Measurements from ENCODE around the gene LINC01488.

The LINC01488 gene

DNA sequence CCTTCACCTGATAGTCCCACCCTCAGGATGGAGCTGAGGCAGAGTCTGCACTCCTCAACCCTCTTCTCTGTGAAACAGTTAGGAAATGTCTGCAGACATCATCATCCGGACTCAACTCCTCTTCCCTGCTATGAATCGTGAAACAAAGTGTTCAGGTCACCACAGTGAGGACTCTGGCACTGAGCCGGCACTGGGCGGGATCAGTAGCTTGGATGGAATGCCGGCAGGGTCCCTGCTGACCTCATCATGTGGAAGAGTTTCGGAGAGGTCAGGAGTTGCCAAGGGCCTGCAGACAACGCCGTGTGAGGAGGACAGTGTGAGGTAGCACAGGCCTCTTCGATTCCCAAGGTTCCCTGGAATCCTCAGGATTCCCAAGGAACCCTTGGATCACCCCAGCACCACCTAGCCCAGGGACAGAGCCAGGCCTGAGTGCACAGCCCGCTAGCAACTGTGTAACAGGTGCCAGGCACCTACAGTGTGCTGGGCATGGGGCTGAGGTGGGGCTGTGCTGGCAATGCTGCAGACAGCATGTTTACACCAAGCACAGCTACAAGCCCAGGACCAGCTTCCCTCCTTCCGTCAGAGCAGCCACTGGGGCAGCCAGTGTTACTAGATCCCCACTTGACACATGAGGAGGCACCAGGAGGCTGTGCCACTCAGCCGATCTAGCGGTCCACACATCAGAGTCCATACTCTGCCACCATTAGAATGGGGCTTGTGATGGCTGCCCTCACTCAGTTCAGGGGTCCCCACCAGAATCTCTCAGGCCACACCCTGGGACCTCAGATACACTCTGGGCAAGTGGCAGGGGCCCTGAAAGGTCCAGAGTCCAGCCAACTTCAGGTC, 693 bp upstream of the LINC01488 start:
- no peaks in the 10 kb centered on the region for H3K36me3 ChIP-seq (ENCODE audit: control insufficient read depth, insufficient read depth, low read length)
- no peak overlapping the region for H2AFZ ChIP-seq
- no peak overlapping the region for H3K4me2 ChIP-seq (ENCODE audit: low read length)
- no peak overlapping the region for H3K4me3 ChIP-seq (ENCODE audit: low read depth, low read length)
- H3K9ac ChIP-seq = no peak overlapping the region
- TF ChIP-seq, protein P1, sequence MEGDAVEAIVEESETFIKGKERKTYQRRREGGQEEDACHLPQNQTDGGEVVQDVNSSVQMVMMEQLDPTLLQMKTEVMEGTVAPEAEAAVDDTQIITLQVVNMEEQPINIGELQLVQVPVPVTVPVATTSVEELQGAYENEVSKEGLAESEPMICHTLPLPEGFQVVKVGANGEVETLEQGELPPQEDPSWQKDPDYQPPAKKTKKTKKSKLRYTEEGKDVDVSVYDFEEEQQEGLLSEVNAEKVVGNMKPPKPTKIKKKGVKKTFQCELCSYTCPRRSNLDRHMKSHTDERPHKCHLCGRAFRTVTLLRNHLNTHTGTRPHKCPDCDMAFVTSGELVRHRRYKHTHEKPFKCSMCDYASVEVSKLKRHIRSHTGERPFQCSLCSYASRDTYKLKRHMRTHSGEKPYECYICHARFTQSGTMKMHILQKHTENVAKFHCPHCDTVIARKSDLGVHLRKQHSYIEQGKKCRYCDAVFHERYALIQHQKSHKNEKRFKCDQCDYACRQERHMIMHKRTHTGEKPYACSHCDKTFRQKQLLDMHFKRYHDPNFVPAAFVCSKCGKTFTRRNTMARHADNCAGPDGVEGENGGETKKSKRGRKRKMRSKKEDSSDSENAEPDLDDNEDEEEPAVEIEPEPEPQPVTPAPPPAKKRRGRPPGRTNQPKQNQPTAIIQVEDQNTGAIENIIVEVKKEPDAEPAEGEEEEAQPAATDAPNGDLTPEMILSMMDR (IDR thresholded peaks at IDR 0.05) = no peak
- H3K79me2 ChIP-seq = no peaks in the 10 kb centered on the region
- H3K27ac ChIP-seq = no peak overlapping the region
- H3K4me1 ChIP-seq = no peaks in the 10 kb centered on the region
- H3K27me3 ChIP-seq (ENCODE audit: control insufficient read depth, insufficient read depth, low read length) = no peaks in the 10 kb centered on the region
- no peaks in the 10 kb centered on the region for H3K9me3 ChIP-seq (ENCODE audit: control insufficient read depth, low read length)

DNA sequence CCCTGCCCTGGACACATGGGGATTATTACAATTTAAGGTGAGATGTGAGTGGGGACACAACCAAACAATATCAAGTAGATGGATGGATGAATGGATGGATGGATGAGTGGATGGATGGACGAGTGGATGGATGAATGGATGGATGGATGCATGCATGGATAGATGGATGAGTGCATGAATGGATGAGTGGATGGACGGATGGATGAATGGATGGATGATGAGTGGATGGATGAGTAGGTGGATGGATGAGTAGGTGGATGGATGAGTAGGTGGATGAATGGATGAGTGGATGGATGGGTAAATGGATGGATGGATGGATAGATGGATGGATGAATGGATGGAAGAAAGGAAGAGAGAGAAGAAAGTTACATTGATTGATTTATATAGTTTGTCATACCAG, 859 bp downstream of the LINC01488 start:
- Histone ChIP-seq H3K9me3 (ENCODE audit: control insufficient read depth, low read length) (no peaks in the 10 kb centered on the region), H3K27ac (no peak overlapping the region), H3K4me3 (ENCODE audit: low read depth, low read length) (no peak overlapping the region), H3K4me1 (no peaks in the 10 kb centered on the region), H3K36me3 (ENCODE audit: control insufficient read depth, insufficient read depth, low read length) (no peaks in the 10 kb centered on the region), H3K27me3 (ENCODE audit: control insufficient read depth, insufficient read depth, low read length) (no peaks in the 10 kb centered on the region), H3K4me2 (ENCODE audit: low read length) (no peak overlapping the region), H3K9ac (no peak overlapping the region), H3K79me2 (no peaks in the 10 kb centered on the region), H2AFZ (no peak overlapping the region)
- TF ChIP-seq, protein P1 (IDR thresholded peaks at IDR 0.05) = no peak

DNA sequence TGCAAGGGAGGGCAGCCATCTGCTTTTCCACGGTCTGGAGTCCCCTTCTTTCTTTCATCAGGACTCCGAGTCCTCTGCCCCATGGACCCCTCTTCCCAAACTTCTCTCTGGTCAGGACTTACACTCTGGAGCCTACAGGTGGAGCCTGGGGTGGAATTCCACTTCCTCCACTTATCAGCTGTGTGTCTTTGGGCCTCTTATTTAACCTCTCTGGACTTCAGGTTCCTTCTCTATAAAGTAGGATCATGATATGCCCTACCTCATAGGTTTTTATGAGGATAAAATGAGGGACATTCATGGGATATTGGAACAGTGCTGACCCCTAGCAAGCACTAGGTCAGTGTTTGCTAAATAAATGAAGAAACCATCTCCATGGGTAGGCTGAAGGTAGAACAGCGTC, 1.7 kb downstream of the LINC01488 start:
- no peaks in the 10 kb centered on the region for H3K27me3 ChIP-seq (ENCODE audit: control insufficient read depth, insufficient read depth, low read length)
- TF ChIP-seq, protein P1 (IDR thresholded peaks at IDR 0.05) = no peak
- H3K4me3 ChIP-seq (ENCODE audit: low read depth, low read length) = no peak overlapping the region

DNA sequence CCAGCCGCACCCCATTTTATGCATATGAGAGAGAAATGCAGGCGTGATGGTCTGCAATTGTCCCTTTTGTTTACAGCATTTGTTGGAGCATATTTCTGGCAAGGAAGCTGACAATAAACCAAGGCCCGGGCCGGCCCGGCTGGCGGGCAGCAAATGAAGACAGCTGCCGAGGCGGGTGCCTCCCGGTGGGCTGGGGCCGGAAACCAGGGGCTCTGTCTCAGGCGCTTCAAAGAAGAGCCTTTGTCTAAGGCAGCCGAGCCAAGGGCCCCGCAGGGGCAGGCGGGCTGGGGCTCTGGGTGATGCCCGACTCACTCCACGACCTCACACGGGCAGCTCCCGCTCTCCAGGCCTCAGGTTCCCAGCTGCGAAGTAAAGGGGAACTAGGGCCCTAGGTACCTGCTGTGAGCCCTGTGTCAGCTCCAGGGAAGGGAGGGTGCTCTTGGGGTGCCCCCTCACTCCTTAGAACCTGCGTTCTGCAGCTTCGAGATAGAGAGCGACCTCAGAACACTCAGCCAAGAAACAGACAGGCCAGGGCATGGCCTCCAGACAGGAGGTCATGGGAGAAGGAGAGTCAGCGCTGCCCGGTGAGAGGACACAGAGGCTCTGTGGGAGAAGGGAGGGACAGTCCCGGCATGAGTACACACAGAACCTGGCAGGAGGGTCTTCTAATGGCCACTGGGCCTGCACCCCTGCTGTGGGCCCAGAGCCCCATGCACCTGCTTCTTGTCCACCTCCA, 2.4 kb downstream of the LINC01488 start:
- no peak overlapping the region for H3K27ac ChIP-seq
- no peak overlapping the region for H2AFZ ChIP-seq
- H3K4me2 ChIP-seq (ENCODE audit: low read length) = no peak overlapping the region
- TF ChIP-seq, protein P1 (IDR thresholded peaks at IDR 0.05) = no peak
- H3K9ac ChIP-seq = no peak overlapping the region
- no peaks in the 10 kb centered on the region for H3K27me3 ChIP-seq (ENCODE audit: control insufficient read depth, insufficient read depth, low read length)
- no peaks in the 10 kb centered on the region for H3K9me3 ChIP-seq (ENCODE audit: control insufficient read depth, low read length)
- H3K4me1 ChIP-seq = no peaks in the 10 kb centered on the region
- H3K79me2 ChIP-seq = no peaks in the 10 kb centered on the region
- no peak overlapping the region for H3K4me3 ChIP-seq (ENCODE audit: low read depth, low read length)
- H3K36me3 ChIP-seq (ENCODE audit: control insufficient read depth, insufficient read depth, low read length) = no peaks in the 10 kb centered on the region

More for the DNA sequence above, 1.7 kb downstream of the LINC01488 start:
- Histone ChIP-seq H3K9me3 (ENCODE audit: control insufficient read depth, low read length) (no peaks in the 10 kb centered on the region), H3K9ac (no peak overlapping the region), H3K4me2 (ENCODE audit: low read length) (no peak overlapping the region), H3K4me1 (no peaks in the 10 kb centered on the region), H3K36me3 (ENCODE audit: control insufficient read depth, insufficient read depth, low read length) (no peaks in the 10 kb centered on the region), H2AFZ (no peak overlapping the region), H3K27ac (no peak overlapping the region), H3K79me2 (no peaks in the 10 kb centered on the region)

Data from parathyroid adenoma (tissue), 2 donors.